NCI-H1092 (cell line): ENCODE results near the gene ITGB1BP1.
A peak's percentile ranks its signal among the peaks of the same experiment; 100 is the strongest.

Experiments
- DNase-seq: peaks from one replicate; lab custom pipeline; 2025; lab: John Stamatoyannopoulos, UW

ITGB1BP1 gene, protein sequence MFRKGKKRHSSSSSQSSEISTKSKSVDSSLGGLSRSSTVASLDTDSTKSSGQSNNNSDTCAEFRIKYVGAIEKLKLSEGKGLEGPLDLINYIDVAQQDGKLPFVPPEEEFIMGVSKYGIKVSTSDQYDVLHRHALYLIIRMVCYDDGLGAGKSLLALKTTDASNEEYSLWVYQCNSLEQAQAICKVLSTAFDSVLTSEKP

DNA sequence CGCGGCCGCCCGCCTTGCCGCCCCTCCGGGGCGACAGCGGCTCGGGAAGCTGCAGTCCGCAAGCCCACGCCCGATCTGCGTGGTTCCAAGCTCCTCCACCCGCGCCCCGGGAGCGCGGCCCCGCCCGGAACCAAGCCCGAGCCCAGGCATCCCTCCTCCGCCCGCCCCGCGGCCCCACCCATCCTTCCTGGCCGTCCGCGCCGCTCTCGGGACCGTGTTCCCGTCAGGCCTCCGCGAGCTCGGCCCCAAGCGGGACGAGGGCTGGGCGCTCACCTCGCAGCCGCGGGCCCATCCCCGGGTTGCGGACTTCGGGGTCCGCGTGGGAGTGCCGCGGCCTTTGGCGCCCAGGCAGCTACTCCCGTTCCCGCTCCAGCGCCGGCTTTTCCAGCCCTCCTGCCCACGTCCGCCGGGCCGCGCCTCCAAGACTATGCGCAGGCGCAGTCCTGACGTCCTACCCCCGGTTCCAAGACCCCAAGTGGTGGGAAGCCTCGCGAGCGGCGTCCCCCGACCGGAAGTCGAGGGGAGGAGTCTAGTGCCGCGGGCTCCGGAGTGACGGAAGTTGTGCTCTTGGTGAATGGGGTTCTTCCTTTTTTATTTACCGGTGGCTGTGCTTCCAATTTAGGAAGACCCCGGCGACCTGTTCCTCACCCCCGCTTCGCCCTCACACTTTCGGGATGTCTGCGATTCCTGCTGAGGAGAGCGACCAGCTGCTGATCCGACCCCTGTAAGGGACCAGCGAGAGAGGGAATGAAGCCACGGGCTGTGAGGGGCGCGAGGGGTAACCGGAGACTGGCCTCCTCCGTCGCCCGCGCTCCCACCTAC, at the start of gene ITGB1BP1, which contains the start of gene CPSF3:
TSS of gene ITGB1BP1 (minus strand) at position 429 of the 822 bp plus-strand sequence. CDS start 4,831 bp downstream, outside the sequence.
TSS of gene CPSF3 (plus strand) at position 555 of the 822 bp plus-strand sequence. CDS start at position 675, 120 bp downstream.
- peak; percentile 97 for DNase-seq

DNA sequence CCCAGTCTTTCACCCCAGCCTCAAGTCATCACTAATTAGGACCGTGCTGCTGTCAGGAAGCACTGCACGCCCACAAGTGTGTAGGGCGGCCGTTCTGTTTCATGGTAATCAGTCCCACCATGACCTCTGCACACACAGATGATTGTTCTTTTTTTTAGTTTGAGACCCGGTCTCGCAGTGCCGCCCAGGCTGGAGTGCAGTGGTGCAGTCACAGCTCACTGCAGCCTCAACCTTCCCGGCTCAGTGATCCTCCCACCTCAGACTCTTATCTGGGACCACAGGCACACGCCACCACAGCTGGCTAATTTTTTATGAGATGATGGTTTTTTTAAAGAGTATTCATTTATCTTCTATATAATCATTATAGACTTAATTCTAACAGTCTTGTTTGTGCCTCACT, 49.2 kb upstream of the ITGB1BP1 start:
- no peak for DNase-seq

DNA sequence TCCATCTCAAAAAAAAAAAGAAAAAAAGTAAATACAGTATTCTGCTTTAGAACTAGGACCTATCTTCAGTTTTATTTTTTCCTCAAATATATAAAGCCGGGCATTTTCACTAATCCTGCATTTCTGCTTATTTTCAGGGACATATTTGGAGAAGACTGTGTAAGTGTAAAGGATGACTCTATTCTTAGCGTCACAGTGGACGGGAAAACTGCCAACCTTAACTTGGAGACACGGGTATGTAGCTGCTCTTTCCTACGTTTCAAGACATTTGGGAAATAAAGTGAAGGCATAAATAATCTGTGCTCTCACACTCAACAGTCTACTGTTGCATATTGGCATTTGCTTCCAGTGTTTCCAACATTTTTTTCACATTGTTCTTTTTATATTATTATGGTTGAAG, 47.9 kb upstream of the ITGB1BP1 start:
- DNase-seq, result no peak

DNA sequence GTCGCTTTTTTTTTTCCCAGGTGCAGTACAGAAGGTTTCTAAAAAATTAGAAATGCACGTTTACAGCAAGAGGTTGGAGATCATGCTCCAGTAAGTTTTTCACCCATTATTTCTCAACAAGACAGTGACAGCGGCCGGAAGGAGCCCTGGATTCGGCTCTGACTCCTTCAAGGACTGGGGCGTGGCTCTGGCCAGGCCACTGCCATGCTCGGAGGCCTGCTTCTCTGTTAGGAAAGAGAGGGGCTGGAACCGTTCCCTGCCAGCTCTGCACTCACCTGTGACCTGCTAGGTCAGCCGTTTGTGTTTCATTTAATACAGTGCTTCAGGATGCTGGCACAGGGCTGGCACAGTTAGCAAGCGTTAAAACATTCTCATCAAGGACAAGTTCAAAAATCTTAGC, 44.4 kb upstream of the ITGB1BP1 start:
- no peak for DNase-seq

DNA sequence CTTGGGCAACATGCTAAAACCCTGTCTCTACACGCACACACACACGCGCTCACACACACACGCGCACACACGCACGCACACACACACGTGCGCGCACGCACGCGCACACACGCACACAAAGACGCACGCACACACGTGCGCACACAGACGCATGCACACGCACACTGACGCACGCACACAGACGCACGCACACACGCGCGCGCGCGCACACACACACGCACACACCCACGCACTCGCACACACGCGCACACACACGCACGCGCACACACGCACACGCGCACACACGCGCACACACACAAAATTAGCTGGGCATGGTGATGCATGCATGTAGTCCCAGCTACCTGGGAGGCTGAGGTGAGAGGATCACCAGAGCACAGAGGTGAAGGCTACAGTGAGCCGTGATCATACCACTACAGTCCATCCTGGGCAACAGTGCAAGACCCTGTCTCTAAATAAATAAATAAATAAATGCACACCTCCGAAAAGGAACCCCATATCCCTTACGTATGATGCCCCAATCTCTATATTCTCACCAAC, 42.9 kb upstream of the ITGB1BP1 start:
- no peak for DNase-seq

DNA sequence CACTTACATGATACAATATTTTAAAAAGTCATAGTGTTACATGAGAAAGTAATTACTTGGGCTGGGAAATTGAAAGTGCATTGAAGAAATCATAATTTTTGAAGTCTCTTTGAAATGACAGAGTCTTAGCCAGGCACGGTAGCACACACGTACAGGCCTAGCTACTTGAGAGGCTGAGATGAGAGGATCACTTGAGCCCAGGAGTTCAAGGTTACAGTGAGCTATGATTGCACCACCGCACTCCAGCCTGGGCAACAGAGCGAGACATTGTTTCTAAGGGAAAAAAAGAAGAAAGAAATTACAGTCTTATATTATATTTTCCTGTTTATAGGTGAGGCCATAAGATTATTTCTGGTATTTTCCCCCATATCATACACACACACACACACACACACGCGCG, 41.8 kb upstream of the ITGB1BP1 start:
- DNase-seq, result no peak

DNA sequence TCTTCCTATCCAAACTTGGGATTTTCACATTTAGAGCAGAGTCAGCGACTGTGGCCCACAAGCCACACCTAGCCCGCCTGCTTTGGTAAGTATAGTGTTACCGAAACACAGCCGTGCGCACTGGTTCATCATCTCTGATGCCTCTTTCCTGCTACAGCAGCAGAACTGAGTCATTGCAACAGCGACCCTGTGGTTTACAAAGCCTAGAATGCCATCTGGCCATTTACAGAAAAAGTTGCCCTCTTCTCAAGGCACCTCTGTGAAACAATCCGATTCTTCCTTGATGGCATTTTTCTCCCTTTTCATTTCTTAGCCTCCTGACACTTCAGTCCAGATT, 40.3 kb upstream of the ITGB1BP1 start:
- no peak for DNase-seq

DNA sequence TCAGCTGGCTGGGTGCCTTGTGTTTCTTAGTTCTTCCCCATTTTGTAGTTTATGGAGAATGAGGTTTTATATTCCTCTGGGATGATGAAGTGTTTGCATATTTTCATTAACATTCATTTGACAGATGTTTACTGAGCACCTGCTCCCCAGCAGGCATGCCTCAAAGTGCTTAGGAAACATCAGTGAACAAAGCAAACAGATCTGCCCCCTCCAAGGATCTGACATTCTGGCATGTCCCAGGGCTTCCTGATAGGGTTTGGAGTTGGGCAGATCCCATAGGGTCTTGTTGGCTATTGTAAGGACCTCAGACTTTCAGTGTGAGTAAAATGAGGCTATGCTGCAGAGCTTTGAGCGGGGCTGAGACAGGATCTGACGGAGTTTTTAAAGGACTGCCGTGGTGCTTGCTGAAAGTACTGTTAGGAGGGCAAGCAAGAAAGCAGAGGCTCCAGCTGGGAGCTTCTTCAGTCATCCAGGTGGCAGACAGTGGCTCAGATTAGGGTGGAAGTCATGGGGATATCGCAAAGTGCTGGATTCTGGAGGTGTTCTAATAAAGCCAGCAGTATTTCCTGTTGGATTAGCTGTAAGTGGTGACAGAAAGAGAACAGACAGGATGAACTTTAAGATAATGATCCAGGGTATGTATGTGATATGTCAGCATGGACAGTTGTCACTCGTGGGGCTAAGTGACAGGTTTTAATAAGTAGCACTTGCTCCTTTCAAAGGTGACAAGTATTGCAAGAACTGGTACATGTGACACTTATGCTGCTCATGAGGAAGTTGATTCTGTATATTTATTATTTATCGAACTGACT, 39.8 kb upstream of the ITGB1BP1 start:
- peak; percentile 6 for DNase-seq

DNA sequence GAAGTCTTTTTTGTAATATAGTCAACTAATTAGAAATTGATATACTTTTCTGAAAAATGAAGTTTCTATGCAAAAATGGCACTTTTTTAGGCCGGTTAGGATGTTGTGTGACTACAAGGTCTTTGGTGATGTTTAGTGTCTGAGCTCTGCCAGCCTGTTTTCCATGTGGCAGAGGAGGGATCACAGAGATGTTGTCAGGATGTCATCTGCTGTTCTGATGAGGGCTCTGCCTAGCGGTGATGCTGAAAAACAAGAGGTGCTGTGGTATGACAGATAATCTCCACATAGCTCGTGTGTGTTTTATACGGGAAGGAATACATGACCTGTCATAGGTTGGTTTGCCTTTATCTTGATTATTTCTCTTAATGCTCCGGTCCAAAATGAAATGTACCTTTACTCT, 39.0 kb upstream of the ITGB1BP1 start:
- DNase-seq, result no peak

DNA sequence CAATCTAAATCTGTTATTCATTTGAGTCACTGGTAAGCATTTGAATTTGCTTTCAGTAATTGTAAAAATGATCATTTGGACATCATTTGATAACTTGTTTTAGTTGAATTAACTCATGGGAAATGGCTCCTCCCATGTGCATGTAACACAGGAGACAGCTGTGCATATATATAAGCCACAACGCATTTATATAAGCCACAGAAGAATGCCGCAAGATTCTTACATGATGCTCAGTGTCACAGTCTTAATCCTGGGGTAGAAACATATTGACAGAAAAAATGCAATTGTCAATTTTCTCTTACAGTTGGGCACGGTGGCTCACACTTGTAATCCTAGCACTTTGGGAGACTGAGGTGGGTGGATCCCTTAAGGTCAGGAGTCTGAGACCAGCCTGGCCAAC, 37.8 kb upstream of the ITGB1BP1 start:
- DNase-seq, result no peak

DNA sequence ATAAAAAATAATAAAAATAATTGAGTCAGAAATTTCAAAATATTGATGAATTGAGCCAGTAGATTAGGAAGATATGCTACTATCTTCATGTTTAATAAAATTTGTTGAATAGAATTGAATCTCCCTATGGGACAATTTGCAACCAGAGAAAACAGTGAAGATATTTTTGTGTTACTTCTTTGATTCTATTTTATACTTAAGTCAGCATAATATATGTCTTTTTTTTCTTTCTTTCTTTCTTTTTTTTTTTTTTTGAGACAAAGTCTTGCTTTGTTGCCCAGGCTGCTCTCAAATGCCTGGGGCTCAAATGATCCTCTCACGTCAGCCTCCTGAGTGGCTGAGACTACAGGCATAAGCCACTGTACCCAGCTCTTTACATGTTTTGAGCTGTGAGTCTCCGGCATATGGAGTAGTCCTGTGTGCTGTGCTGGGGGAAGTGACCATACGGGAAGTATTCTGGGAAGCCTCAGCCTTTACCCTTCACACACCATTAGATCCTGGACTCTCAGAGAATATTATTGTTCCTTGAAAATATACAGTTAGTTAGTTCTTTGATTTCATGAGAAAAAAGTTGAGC, 37.2 kb upstream of the ITGB1BP1 start:
- DNase-seq, result no peak

DNA sequence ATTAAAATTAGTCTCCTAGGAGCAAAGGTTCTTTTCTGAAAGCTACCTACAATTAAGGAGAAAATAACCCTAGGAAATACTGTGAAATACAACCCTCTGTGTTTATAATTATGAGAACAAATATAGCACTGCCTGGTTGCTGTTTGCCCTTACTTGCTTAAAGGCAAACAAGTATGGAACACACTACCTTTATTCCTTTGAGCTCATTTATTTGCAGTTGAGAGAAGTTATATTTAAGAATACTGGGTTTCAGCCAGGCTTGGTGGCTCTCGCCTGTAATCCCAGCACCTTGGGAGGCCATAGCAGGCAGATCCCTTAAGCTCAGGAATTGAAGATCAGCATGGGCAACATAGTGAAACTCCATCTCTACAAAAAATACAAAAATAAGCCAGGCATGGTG, 27.9 kb upstream of the ITGB1BP1 start:
- no peak for DNase-seq

DNA sequence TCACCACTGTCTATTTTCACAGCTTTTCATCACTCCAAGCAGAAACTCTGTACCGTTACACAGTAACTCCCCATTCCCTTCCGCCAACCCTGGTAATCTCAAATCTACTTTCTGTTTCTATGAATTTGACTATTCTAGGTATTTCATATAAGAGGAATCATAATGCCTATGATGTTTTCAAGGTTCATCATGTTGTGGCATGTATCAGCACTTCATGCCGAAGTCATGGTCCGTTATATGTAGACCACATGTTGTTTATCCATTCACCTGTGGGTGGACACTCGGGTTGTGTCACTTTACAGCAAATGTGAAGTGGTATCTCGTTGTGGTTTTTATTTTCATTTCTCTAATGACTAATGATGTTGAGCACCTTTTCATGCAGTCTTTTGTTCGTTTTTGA, 21.8 kb upstream of the ITGB1BP1 start:
- DNase-seq, result no peak

DNA sequence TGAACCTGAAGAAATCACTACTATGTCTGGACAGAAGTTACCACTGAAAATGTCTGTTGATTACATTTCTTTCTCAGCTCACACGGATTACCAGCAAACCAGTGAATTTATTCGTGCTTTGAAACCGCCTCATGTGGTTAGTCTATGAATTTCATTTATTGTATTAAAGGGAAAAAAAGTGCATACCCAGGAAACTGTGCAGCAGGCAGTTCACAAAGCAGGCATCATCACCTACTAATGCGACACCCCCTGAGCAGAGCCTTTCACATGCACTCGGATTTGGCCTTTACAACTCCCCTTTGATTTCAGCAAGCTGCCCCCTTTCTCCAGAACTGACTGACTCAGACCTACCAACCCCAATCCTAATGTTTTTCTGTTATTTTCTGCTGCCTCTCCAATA, 20.2 kb upstream of the ITGB1BP1 start:
- no peak for DNase-seq

DNA sequence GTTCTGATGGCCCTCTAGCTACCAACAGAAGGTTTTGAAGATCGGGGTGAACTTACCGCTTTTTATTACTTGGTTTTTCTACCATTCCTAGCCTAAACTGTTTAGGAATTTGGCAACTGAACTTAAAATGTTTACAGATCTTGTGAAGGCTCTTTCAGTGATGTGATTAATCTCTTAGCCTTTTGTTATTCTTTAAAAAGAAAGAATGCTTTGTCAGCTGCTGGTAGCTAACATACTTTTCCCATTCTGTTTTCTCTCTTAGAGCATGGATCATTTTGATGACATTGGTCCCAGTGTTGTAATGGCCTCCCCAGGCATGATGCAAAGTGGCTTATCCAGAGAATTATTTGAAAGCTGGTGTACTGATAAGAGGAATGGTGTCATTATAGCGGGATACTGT, 18.2 kb upstream of the ITGB1BP1 start:
- no peak for DNase-seq

DNA sequence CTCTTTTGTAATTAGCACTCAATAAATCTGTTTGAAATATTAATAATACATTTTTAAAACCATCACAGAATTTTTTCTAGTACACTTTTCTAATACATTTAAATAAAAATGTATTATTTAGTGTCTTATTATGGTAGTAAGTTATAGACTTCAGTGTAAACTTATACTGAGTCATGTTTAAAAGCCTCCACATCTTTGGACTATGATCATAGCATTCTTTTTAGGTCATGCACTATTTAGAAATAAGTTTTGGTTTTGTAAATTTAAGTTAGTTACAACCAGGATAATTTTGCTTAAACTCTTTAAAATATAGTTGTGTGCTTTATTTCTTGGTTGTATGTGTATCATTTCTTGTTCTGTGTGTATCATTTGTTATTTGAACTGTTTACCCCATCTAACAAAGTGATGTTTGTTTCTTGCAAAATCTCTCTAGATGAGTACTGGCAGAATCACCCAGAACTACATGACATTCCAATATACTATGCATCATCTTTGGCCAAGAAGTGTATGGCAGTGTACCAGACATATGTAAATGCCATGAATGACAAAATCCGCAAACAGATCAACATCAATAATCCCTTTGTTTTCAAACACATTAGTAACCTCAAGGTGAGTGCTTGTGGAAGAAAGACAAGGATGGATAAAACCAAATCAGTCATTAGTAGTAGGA, 16.9 kb upstream of the ITGB1BP1 start:
- no peak for DNase-seq

DNA sequence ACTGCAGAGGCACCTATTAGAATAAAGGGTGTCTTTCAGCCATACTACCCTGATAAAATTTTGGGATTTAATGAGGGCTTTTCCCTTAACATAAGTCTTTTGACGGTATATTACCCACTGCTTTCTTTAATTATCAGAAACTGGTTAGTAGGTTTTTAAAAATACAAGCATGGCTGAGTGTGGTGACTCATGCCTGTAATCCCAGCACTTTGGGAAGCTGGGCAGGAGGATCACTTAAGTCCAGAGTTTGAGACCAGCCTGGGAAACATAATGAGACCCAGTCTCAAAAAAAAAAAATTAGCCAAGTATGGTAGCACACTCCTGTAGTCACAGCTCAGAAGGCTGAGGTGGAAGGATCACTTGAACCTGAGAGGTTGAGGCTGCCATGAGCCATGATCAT, 16.2 kb upstream of the ITGB1BP1 start:
- no peak for DNase-seq

DNA sequence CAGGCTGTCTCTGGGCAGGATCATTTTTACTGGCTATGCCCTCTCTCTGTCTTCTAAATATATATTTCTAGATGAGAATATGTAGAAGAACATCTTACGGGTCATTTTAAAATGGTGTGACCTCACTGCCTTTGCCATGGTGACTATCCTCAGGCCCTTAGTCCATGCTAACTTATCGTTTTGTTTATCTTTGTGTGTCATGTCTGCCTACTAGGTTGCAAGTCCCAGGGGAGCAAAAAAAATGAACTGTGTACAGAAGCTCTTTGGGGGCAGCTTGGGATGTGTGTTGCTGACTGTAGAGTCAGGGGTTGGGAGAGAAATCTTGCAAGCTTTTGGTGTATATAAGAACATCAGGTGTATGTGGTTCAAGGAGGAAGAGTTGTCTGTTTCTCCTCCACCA, 11.2 kb upstream of the ITGB1BP1 start:
- DNase-seq, result no peak

DNA sequence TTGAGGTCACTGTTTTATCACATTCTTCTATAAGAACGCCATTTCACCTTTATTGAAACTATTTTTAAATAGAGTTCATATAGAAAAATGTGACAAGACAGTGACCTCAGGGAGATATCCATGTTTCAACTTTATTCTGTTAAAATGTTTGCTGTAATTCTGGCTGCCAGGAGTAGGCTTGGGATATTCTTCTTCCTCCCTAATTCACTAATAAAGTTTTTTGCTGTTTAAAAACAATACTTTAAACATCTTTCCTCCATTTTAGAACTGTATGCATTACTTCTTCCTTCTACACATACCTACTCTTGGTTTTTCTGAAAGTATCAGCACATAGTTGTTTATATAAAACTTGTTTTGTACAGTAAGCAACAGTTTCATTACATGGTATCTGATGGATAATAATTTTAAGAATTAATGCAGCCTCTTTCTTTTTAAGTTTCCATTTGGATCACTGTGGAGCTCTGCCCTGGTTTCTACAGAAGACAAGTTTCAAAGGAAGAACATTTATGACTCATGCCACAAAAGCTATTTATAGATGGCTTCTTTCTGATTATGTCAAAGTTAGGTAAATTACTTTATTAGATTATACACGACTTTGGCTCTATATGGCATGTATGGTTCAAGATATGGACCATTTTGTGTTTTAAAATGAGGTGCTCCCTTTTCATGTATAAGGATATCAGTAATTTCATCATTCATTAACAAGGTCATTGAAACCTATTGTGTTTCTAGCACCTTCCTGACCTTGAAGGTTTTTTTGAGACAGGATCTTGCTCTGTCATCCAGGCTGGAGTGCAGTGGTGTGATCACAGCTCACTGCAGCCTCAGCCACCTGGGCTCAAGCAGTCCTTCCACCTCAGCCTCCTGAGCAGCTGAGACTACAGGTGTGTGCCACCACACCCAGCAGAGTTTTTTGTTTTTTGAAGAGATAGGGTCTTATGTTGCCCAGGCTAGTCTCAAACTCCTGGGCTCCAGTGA, 7.3 kb upstream of the ITGB1BP1 start:
- DNase-seq, result no peak

DNA sequence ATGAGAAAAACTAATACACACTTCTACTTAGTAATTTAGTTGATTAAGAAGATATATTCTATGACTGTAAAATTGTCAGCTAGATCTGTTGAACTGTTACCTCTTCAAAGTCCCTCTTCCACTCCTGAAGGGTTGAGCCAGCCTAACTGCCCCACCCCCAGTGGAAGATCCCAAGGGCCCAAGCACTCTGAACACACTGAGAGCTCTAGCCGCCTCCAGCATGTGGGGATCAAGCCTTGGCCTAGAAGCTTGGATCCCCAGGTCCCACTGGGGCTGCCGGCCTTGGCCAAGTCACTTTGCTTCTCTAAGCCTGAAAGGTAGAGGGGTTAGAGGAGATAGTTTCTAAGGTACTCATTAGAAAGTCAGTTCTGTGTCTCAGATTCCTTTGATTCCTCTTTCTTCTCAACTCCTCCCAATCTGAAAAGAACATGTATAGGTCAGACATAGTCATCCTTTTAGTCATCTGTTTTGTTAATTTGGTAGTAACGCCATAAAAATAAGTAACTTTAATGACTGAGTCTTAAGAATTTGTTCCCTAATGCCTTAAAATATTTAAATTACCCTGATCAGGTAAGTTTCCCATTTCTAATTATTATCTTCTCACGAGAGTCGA, 5.7 kb upstream of the ITGB1BP1 start:
- DNase-seq, result no peak
